Measurements from ENCODE around the gene KLHL24.
"Not testable (repeated sequence)": the region's sequence is repeated elsewhere in the genome, so short reads cannot be mapped to it uniquely, and the experiment has no call there.

The KLHL24 gene

DNA sequence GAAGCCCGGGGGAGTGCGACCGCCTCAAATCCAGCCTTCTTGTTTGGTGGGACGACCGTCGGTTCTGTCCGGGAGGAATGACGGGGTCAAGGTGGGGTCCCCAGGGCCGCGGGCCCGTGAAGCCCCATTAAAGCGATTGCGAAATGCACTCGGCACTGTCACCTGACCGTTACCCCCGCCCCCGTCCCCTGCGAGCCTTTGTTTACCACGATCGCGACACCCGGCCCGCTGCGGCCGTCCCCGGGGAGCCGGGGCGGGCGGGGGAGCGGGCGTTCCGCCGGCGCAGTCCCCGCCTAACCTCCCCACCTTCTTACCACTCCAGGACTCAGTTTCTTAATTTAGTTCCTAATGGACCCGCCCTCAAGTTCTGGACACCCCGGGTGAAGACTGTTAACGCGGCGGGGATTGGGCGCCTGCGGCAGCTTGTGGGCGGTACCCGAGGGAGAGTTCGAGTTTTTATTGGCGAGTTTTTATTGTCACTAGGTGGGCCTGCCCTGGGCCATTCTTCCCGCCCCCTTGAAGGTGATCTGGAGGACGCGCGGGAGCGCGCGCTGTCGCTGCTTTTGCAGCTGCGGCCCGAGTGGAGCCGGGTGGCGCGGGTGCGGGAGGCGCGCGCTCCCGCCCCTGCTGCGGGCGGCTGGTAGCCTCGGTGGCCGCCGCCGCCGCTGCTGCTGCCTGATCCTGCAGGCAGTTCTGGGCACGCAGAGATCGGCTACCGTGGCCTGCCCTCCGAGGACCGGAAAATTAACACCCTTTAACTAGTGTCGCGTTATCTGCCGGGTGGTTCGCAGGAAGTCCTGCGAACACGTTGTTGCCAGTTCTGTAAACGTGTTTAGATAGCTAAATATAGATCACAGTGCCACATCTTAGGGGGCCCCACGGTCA, 1.0 kb downstream of the KLHL24 start:
- DNase-seq = peak; percentile 97

GRCh38 chr3:183637106-183637486, 1.7 kb downstream of the KLHL24 start:
- DNase-seq = no peak

GRCh38 chr3:183637633-183638032, 2.2 kb downstream of the KLHL24 start:
- DNase-seq = not testable (repeated sequence)

- no peak for DNase-seq
These were observed 2.9 kb downstream of the KLHL24 start for GRCh38 chr3:183638101-183638852.

- not testable (repeated sequence) for DNase-seq
These were observed 5.2 kb downstream of the KLHL24 start for GRCh38 chr3:183640635-183641034.

- no peak for DNase-seq
These were observed 6.5 kb downstream of the KLHL24 start for GRCh38 chr3:183641882-183642281.

DNA sequence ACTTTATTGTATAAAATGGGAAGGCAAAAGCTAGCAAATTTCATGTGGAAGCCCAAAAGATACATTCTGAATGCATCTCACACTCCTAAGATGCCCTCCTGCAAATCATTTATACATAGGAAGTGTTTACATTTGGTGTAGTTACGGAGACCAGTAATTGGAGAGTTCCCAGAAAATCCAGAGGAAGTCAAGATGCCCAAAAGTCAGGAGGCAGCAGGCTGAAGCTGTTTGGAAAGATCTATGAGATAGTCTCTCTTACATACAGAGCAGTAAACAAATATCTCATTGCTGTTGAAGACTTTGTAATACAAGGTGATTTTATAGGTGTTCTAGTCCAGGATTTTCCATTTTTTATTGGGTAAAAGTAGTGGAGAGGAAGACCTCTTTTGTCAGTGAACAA, 8.8 kb downstream of the KLHL24 start:
- no peak for DNase-seq

DNA sequence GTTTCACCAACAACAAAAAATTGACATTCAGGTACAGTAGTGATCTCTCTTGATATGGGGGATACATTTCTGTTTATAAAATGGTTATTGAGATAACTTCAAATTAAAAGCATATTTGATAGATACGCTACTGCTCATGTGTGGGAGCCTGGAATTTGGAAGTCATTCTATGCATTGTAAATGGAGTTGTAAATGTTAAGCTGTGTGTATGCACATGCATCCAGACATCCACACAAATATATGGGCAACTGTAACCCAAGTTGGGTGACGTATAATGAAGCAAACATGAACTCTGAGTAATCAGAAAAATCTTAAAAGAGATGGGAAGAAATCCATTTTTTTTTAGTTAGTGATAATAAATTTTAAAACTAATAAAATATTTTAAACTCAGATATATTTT, 9.8 kb downstream of the KLHL24 start:
- DNase-seq = no peak

- no peak for DNase-seq
These were observed 15.1 kb downstream of the KLHL24 start for GRCh38 chr3:183650554-183650953.

DNA sequence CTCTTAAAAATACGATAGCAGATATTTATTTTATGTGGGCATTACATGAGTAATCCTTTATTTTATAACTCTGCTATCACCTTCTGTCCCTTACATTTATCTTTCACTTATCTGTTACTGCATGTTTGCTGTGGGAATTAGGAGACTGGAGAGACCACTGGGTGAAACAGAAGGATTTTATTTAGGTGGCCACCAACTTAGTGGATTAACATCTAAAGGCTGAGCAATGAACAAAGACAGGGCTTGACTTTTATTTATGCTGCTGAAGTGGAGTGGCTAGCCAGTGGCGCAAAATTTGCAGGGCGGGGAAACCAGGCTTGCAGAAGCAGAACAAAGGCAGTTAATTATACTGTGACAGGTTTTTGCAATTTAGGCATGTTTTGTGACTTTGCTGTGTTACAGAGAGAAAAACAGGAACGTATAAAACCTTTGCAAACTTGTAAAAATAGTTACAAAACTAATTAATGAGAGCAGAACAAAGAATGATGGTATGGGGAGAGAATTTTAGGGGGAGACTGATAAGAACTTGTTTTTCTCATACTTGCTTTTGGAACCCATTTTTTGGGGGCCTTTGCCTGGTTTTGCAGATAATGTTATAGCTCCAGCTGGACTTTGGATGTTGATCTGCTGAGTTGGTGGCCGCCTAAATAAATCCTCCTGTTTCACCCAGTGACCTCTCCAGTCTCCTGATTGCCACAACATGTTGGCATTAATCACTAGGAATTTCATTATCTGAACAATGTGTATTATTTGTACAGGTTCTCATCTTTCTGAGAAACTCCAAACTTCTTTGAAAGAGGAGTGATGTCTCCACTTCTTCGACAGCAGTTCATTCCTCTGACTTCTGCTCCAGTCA, 18.0 kb downstream of the KLHL24 start:
- no peak for DNase-seq

DNA sequence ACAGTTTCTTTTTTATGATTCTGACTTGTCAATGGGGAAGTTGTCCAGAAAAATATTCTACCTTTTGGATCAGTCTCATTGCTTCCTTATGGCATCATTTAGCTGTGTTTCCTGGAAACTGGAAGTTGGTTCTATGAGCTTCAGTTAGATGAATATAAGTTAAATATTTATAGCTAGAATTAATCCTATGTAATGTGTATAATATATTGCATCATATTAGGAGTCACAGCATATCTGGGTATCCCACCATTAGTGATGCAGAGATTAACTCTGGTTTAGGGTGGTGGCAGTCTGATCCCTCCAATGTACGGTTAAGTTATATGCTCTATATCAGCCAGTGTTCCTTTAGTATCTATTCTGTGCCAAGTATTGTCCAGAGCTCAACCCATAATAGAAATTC, 19.3 kb downstream of the KLHL24 start:
- DNase-seq = no peak

DNA sequence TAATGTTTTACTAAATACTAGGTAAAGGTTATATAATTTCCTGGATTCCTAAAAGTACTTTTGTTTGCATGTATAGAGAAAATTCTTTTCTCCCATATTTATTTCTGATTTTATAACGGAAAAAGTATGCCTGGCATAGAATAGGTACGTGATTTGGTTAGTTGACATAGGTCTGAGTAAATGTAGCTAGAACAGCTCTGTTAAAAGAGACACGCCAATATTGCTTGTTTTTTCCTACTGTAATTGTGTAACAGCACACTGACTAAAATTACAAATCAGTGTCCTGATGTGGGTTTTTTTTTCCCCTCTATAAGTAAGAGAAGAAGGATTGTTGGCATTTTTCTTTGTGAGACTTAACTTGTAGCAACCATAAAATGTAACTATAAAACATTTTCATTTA, 26.7 kb downstream of the KLHL24 start:
- DNase-seq = no peak

GRCh38 chr3:183664913-183665381, 29.5 kb downstream of the KLHL24 start:
- DNase-seq = no peak

- no peak for DNase-seq
These were observed 44.6 kb downstream of the KLHL24 start for GRCh38 chr3:183680061-183680460.

GRCh38 chr3:183687705-183688104, 52.3 kb downstream of the KLHL24 start:
- DNase-seq = no peak

GRCh38 chr3:183688874-183689273, 53.5 kb downstream of the KLHL24 start:
- DNase-seq = no peak

DNA sequence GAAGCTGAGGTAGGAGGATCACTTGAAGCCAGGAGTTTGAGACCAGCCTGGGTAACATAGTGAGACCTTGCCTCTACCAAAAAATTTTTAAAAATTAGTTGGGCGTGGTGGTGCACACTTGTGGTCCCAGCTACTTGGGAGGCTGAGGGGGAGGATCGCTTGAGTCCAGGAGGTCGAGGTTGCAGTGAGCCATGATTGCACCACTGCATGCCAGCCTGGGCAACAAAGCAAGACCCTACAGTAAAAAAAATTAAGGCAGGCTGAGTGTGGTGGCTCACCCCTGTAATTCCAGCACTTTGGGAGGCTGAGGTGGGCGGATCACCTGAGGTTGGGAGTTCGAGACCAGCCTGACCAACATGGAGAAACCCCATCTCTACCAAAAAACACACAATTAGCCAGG, 54.2 kb downstream of the KLHL24 start:
- DNase-seq = not testable (repeated sequence)

GRCh38 chr3:183690402-183690995, 55.1 kb downstream of the KLHL24 start:
- DNase-seq = no peak

DNA sequence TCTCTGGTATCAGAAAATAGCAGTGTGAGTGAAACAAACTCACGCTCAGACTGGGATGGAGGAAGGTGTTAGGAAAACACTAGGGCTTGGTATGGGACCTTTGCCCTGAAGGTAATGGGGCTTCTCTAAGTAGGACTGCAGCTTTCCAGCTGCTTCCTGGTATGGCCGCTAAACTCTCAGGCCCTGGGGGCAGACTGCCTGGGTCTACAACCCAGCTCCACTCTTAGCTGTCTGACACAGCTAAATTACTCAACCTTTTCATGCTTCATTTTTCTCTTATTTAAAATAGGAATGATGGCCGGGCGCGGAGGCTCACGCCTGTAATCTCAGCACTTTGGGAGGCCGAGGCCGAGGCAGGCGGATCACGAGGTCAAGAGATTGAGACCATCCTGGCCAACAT, 57.0 kb downstream of the KLHL24 start:
- DNase-seq = no peak

- DNase-seq = no peak
These were observed 60.3 kb downstream of the KLHL24 start for GRCh38 chr3:183695569-183696364.

DNA sequence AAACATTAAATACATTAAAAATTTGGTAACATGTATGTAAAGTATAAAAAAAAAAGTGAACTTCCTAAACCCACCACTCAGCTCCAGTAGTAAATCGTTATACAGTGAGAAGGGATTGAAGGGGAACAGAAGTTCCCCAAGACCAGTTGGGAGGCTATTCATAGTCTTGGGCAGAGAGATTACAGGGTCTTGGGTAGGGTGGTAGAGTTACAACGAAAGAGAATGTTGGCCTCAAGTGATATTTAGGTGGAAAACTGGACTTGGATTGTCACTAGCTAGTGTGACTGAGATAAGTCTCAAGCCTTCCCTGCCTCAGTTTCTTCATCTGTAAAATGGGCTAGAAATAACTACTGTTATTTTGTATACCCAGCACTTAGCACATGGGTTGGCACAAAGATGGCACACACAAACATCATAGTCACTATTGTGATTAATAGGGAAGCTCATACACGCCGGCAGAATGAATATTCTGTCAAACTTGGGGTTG, 61.7 kb downstream of the KLHL24 start:
- no peak for DNase-seq
